ENCODE data around the gene NAGA. TPM values are rescaled to one million over a fixed set of nuclear protein-coding genes. Genes with fewer than 3 reads are reported as not detected.

NAGA gene
- total RNA-seq = 32.5 TPM

DNA sequence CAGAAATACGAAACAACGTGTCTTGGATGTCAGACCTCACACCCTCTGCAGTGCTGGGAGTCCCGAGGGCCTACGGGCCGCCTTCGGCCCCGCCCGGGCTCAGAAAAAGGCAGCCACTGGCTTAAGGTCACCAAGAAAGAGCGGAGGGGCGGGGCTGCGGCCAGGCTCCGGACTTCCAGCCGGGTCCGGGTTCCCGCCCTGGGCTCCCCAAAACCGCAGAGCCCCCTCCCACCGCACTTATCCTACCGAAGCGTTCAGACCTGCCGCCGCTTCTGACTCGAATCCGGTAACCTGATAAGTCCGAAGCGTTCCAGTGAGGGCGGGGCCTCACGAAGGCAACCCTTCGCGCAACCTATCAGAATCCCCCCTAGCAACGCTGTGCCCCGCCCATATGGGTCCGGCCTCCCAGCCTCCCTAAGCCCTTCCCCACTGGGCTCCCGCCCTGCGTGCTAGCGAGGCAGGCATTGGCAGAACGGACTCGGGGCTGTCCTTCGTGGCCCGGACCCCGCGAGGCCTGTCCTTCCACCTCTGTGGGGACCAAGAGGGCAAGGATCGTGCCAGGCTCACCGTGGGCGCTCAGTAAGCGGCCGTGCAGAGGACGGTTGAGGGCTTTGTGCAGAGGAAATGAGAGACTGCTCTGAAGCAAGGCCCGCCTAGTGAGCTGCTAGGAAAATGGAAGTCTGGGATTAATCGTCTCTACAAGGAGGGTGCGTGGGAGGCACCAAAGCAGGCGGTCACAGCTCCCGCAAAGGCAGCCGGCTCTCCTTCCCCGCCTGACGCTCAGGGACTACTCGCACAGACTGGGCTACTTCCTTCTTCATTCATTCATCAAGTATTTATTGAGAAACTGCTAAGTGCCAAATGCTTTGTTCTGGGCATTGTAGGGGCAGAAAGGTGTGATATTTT lies at the start of gene NAGA:
NAGA (minus strand) TSS at position 296 of the 906 bp plus-strand sequence. CDS start 515 bp downstream, outside the sequence.

GRCh38 chr22:42090596-42091454 lies 20.2 kb upstream of the NAGA start, which contains the start of gene NDUFA6:
NDUFA6 (minus strand) TSS chr22:42090772; CDS start chr22:42090744, 28 bp downstream.

DNA sequence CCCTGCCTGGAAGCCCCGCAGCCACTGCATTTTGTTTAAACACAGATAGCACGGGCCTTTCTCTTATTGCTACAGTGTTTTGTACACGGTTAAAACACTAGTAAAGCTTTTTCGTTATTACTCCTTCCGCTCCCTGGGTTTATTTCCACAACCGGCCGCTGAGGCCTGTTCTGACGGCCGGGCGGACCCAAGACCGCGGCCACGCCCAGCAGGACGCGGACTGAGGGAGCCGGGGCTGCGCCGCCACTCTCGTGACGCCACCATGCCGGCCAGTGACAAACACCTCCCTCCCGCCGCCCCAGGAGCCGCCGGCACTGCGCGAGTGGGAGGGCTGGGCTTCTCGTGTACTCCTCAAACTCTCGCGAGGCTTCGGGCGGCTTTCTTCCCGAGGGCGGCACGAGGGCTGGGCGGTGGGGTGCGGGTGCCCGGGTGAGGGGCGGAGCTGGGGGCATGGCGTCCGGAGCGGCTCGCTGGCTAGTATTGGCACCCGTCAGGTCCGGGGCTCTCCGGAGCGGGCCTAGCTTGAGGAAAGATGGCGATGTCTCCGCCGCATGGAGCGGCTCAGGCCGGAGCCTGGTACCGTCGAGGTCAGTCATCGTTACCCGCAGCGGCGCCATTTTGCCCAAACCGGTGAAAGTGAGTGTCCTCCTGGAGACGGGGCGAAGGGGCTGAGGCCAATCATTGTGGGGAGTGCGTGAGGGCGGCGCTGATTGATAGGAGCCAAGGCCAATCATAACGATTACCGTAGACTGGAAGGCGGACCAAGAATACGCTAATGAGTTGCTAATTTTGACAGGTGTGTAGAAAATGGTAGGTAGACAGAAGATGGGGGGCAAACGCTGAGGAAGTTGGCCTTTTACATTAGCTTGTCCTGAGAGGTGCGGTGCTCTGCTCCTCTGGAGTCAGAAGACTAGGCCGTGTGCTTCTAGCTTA lies 9.0 kb upstream of the NAGA start, which contains the start of gene SMDT1:
SMDT1 (plus strand) TSS at position 382 of the 933 bp plus-strand sequence; CDS start at position 451, 69 bp downstream.

GRCh38 chr22:42074132-42074811 lies 3.7 kb upstream of the NAGA start, which contains the start of gene PHETA2:
PHETA2 (plus strand) TSS chr22:42074248; CDS start chr22:42077294, 3,046 bp downstream.

Other genes with a start within 250 kb of the NAGA start
- gene SREBF2, start 237.7 kb downstream of the NAGA start, total RNA-seq = 67.0 TPM
- 0.55 TPM for gene SHISA8, start 155.7 kb downstream of the NAGA start, total RNA-seq
- 0.49 TPM for gene TNFRSF13C, start 144.0 kb downstream of the NAGA start, total RNA-seq
- 11.3 TPM for gene CENPM, start 123.7 kb downstream of the NAGA start, total RNA-seq
- gene SEPTIN3, start 101.4 kb downstream of the NAGA start, total RNA-seq = 47.3 TPM
- gene WBP2NL, start 72.0 kb downstream of the NAGA start, total RNA-seq = 8.6 TPM
- gene PHETA2, start 3.4 kb upstream of the NAGA start, total RNA-seq = 18.1 TPM
- gene SMDT1, start 8.9 kb upstream of the NAGA start, total RNA-seq = 19.1 TPM
- 62.5 TPM for gene NDUFA6, start 20.0 kb upstream of the NAGA start, total RNA-seq
- gene CYP2D6, start 60.0 kb upstream of the NAGA start, total RNA-seq = 3.3 TPM
- 50.8 TPM for gene TCF20, start 199.8 kb upstream of the NAGA start, total RNA-seq

Measured in camera-type eye (tissue), 1 donor.